GM12878 (cell line): Measurements from ENCODE around the gene TMEM35A. TPM values are rescaled to one million over a fixed set of nuclear protein-coding genes. Genes with fewer than 3 reads are reported as not detected.

Experiments used
- ATAC-seq: fragments of 200-7000 bp; cut with Tn5 transposase; 3 replicates; pipeline ENCODE4 v1.9.1; 2020; ENCODE audit warnings: mild to moderate bottlenecking, moderate library complexity
- BruUV-seq: library from RNA; stranded (reverse); fragments of 400-500 nt; replicated peaks from 2 replicates; lab custom pipeline; 2021; lab: Mats Ljungman, UMichigan
- CTCF ChIA-PET: fragments of 300-600 bp; sonication (Branson Sonifier 250); formaldehyde crosslinking; extraction: SDS; loops from one replicate; lab custom pipeline; 2021; ENCODE audit warnings: inconsistent platforms; lab: Yijun Ruan, JAX
- POLR2A ChIA-PET: fragments of 350-600 bp; formaldehyde crosslinking; extraction: SDS; loops from one replicate; lab custom pipeline; 2021; ENCODE audit warnings: inconsistent platforms; lab: Charles Lee
- RAD21 ChIA-PET: fragments of 300-600 bp; sonication (Branson Sonifier 250); formaldehyde crosslinking; loops from one replicate; lab custom pipeline; 2023; ENCODE audit warnings: antibody characterized with exemption; ENCODE audit not compliant: unreplicated experiment; lab: Charles Lee
- SMC1A ChIA-PET: fragments of 300-600 bp; sonication (Branson Sonifier 250); formaldehyde crosslinking; loops from one replicate; lab custom pipeline; 2023; ENCODE audit not compliant: unreplicated experiment, uncharacterized antibody; lab: Charles Lee
- DNase-seq: peaks from one replicate; pipeline ENCODE4 v3.0.0-alpha.2; 2011; ENCODE audit warnings: low read depth, low spot score
- FAIRE-seq: peaks from 3 replicates; lab custom pipeline; 2011; peaks lifted over from hg19 to GRCh38; lab: Jason Lieb, UNC
- H2AFZ ChIP-seq: 2 replicates; pipeline ENCODE4 v1.6.0; 2011; ENCODE audit warnings: low read depth, low read length, control low read depth; ENCODE audit not compliant: control insufficient read depth
- H3K27ac ChIP-seq: 2 replicates; pipeline ENCODE4 v1.5.1; 2011; ENCODE audit warnings: control low read depth; ENCODE audit not compliant: control insufficient read depth, insufficient read depth
- H3K27me3 ChIP-seq, 2 experiments: replicated peaks in 1 of 2; 2 replicates each; pipeline versions ENCODE4 v1.6.0 to v1.6.1; 2011; ENCODE audit warnings: low read length in 1 of 2; ENCODE audit not compliant: control insufficient read depth in 2 of 2, insufficient read depth in 2 of 2
- H3K36me3 ChIP-seq, 2 experiments: 2 replicates each; pipeline ENCODE4 v1.5.1; 2011; ENCODE audit warnings: low read length in 1 of 2; ENCODE audit not compliant: control insufficient read depth in 2 of 2, insufficient read depth in 2 of 2
- H3K4me1 ChIP-seq: 2 replicates; pipeline ENCODE4 v1.6.1; 2011; ENCODE audit warnings: mild to moderate bottlenecking, low read length, moderate library complexity, mixed read lengths; ENCODE audit not compliant: control insufficient read depth, insufficient read depth
- H3K4me2 ChIP-seq: 2 replicates; pipeline ENCODE4 v1.6.0; 2011; ENCODE audit warnings: control low read depth; ENCODE audit not compliant: control insufficient read depth, insufficient read depth
- H3K4me3 ChIP-seq: fragments of 200-600 bp; sonication (generic); 2 replicates; pipeline ENCODE4 v1.5.1; 2016
- H3K79me2 ChIP-seq: 2 replicates; pipeline ENCODE4 v1.6.0; 2011; ENCODE audit warnings: low read length; ENCODE audit not compliant: control insufficient read depth, insufficient read depth
- H3K9ac ChIP-seq: 2 replicates; pipeline ENCODE4 v1.8.0; 2011; ENCODE audit warnings: low read length, control low read depth, mixed read lengths; ENCODE audit not compliant: control insufficient read depth, insufficient read depth
- H3K9me3 ChIP-seq: replicated peaks from 3 replicates; pipeline ENCODE4 v1.5.1; 2011; ENCODE audit warnings: mild to moderate bottlenecking, low read length; ENCODE audit not compliant: control insufficient read depth, insufficient read depth
- H4K20me1 ChIP-seq: 2 replicates; pipeline ENCODE4 v1.6.0; 2011; ENCODE audit not compliant: control insufficient read depth, insufficient read depth
- CBFB ChIP-seq: IDR thresholded peaks from 2 replicates; pipeline ENCODE4 v1.6.1; 2016; ENCODE audit warnings: antibody characterized with exemption, low read depth
- CHD2 ChIP-seq: IDR thresholded peaks from 2 replicates; pipeline ENCODE4 v1.6.1; 2011; ENCODE audit warnings: low read depth, low read length, improper control_type of control experiment, borderline replicate concordance
- ESRRA ChIP-seq: IDR thresholded peaks from 2 replicates; pipeline ENCODE4 v1.6.1; 2012; ENCODE audit warnings: mild to moderate bottlenecking, low read length, improper control_type of control experiment
- HDAC6 ChIP-seq: fragments of 200-600 bp; sonication (generic); IDR thresholded peaks from one replicate; pipeline ENCODE4 v1.8.0; 2017; ENCODE audit warnings: antibody characterized with exemption; ENCODE audit not compliant: unreplicated experiment
- IKZF1 ChIP-seq: fragments of 450-650 bp; conservative IDR thresholded peaks from 2 replicates; pipeline ENCODE4 v1.6.1; 2017; ENCODE audit warnings: antibody characterized with exemption, mild to moderate bottlenecking
- MTA3 ChIP-seq: IDR thresholded peaks from 2 replicates; pipeline ENCODE4 v1.6.1; 2012; ENCODE audit warnings: low read length, inconsistent platforms, borderline replicate concordance
- NR2C1 ChIP-seq: fragments of 450-650 bp; IDR thresholded peaks from 2 replicates; pipeline ENCODE4 v1.6.1; 2017; ENCODE audit warnings: antibody characterized with exemption, mild to moderate bottlenecking, moderate library complexity
- YY1 ChIP-seq: IDR thresholded peaks from 2 replicates; pipeline ENCODE4 v1.6.1; 2011; ENCODE audit warnings: low read depth, mild to moderate bottlenecking, low read length
- ZNF622 ChIP-seq: fragments of 450-650 bp; IDR thresholded peaks from 2 replicates; pipeline ENCODE4 v1.6.1; 2017; ENCODE audit warnings: mild to moderate bottlenecking, inconsistent platforms
- WGBS: methylation state at CpG from one replicate; pipeline ENCODE4 v1.1.6; 2016; ENCODE audit warnings: low lambda C conversion rate; ENCODE audit not compliant: insufficient replicate concordance, insufficient coverage; ENCODE audit errors: missing lambda C conversion rate; 5-methylcytosine and 5-hydroxymethylcytosine counted together
- in situ Hi-C: fragments of 300-500 bp; cut with MboI; formaldehyde crosslinking; loops from 9 replicates; pipeline ENCODE4 v1.14.3; 2018; ENCODE audit warnings: mixed read lengths
- intact Hi-C: fragments of 100-400 bp; cut with micrococcal nuclease; formaldehyde crosslinking; loops from one replicate; pipeline ENCODE4 v1.14.2; 2022; ENCODE audit not compliant: unreplicated experiment
- polyA plus RNA-seq, 11 experiments: library from polyadenylated mRNA; depleted of rRNA in 4 of 11; unstranded in 6 of 11; stranded (reverse) in 5 of 11; fragments of >200 nt; fragmentation: Nextera tagmentation in 4 of 11; fragmentation: Illumina TruSeq in 1 of 11; extraction: Ambion mirVana in 4 of 11; extraction: Trizol in 1 of 11; gene quantifications; 1 replicate in 1 of 11; 2 replicates in 10 of 11; pipeline versions ENCODE4 v1.2.1 to v1.2.3, GENCODE V29; 2011 to 2016; ENCODE audit warnings: inconsistent platforms in 2 of 11, missing spikeins in 2 of 11, low read depth in 1 of 11
- total RNA-seq, 4 experiments: library from RNA; depleted of rRNA in 3 of 4; stranded (reverse); fragments of >200 nt in 3 of 4; fragmentation: Illumina TruSeq in 1 of 4; extraction: Trizol in 1 of 4; gene quantifications; 2 replicates each; pipeline versions ENCODE4 v1.2.1 to v1.2.3, GENCODE V29; 2013 to 2021
- TF ChIP-seq, protein P1 (sequence below): IDR thresholded peaks from 2 replicates; pipeline ENCODE4 v1.6.1; 2012; ENCODE audit warnings: mild to moderate bottlenecking, low read depth, low read length

TMEM35A gene
- total and polyA plus RNA-seq, 10 of the 15 experiments (the other 5 are each of a cell fraction or from before 2014, with no cell fraction given): not detected

GRCh38 chrX:101080326-101081124 lies 1.8 kb downstream of the TMEM35A start:
- ChIA-PET POLR2A (no interaction called here), CTCF (no interaction called here), RAD21 (no interaction called here), SMC1A (interaction anchor here (1.0 kb wide), 1 partner anchor 268 kb away, joined by 4 read pairs; the partner anchor contains the start of gene TIMM8A)
- no peak overlapping the region for H2AFZ ChIP-seq
- no peaks in the 10 kb centered on the region for H3K4me1 ChIP-seq
- H3K4me3 ChIP-seq: no peak overlapping the region
- DNase-seq (no peak), FAIRE-seq (no peak), ATAC-seq (no peak)
- no peaks in the 10 kb centered on the region for H3K9me3 ChIP-seq
- intact Hi-C loops (no loop called here), in situ Hi-C loops (no loop called here)
- WGBS: 22% methylated on average over 3 of the region's 3 CpGs
- H3K27me3 ChIP-seq: peaks cover 0 to 2% of the 10 kb centered on the region in 2 experiments; a peak in 3 of 4 replicates
- no peak overlapping the region for H3K9ac ChIP-seq
- no peaks in the 10 kb centered on the region for H3K79me2 ChIP-seq
- no peaks in the 10 kb centered on the region for H4K20me1 ChIP-seq
- no peak overlapping the region for H3K4me2 ChIP-seq
- H3K27ac ChIP-seq: no peak overlapping the region
- no peak for TF ChIP-seq CBFB
- TF ChIP-seq ZNF622: no peak
- TF ChIP-seq IKZF1: no peak
- TF ChIP-seq, protein P1, sequence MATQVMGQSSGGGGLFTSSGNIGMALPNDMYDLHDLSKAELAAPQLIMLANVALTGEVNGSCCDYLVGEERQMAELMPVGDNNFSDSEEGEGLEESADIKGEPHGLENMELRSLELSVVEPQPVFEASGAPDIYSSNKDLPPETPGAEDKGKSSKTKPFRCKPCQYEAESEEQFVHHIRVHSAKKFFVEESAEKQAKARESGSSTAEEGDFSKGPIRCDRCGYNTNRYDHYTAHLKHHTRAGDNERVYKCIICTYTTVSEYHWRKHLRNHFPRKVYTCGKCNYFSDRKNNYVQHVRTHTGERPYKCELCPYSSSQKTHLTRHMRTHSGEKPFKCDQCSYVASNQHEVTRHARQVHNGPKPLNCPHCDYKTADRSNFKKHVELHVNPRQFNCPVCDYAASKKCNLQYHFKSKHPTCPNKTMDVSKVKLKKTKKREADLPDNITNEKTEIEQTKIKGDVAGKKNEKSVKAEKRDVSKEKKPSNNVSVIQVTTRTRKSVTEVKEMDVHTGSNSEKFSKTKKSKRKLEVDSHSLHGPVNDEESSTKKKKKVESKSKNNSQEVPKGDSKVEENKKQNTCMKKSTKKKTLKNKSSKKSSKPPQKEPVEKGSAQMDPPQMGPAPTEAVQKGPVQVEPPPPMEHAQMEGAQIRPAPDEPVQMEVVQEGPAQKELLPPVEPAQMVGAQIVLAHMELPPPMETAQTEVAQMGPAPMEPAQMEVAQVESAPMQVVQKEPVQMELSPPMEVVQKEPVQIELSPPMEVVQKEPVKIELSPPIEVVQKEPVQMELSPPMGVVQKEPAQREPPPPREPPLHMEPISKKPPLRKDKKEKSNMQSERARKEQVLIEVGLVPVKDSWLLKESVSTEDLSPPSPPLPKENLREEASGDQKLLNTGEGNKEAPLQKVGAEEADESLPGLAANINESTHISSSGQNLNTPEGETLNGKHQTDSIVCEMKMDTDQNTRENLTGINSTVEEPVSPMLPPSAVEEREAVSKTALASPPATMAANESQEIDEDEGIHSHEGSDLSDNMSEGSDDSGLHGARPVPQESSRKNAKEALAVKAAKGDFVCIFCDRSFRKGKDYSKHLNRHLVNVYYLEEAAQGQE: no peak
- no peak for TF ChIP-seq CHD2
- no peak for TF ChIP-seq HDAC6
- TF ChIP-seq NR2C1: no peak
- TF ChIP-seq ESRRA: no peak
- TF ChIP-seq MTA3: no peak
- no peak for TF ChIP-seq YY1
- H3K36me3 ChIP-seq: no peaks in the 10 kb centered on the region
- no TSS peak for BruUV-seq
